Mesenchymal stem cell (in vitro differentiated cells and primary cell): Measurements from ENCODE around the gene FIBCD1.

Experiments used
- DNase-seq: peaks from one replicate; pipeline ENCODE4 v3.0.0-alpha.2; 2013
- H2AFZ ChIP-seq: one replicate; pipeline ENCODE4 v1.6.1; 2013; ENCODE audit warnings: low read depth, mild to moderate bottlenecking, control low read depth, inconsistent platforms, low read length, moderate library complexity
- H2AK5ac ChIP-seq: 2 replicates; pipeline ENCODE4 v1.6.1; 2013; ENCODE audit warnings: low read length, moderate library complexity, mild to moderate bottlenecking, inconsistent platforms; ENCODE audit not compliant: severe bottlenecking
- H2BK120ac ChIP-seq: one replicate; pipeline ENCODE4 v1.6.1; 2013; ENCODE audit warnings: low read depth, mild to moderate bottlenecking, inconsistent platforms, low read length, moderate library complexity
- H2BK12ac ChIP-seq, 2 experiments: one replicate each; pipeline ENCODE4 v1.6.1; 2013; ENCODE audit warnings: inconsistent platforms in 2 of 2, low read length in 2 of 2, mild to moderate bottlenecking in 2 of 2, moderate library complexity in 2 of 2, control low read depth in 1 of 2
- H2BK15ac ChIP-seq: one replicate; pipeline ENCODE4 v1.6.1; 2013; ENCODE audit warnings: mild to moderate bottlenecking, low read depth, inconsistent platforms; ENCODE audit not compliant: poor library complexity, severe bottlenecking
- H2BK5ac ChIP-seq: 2 replicates; pipeline ENCODE4 v1.6.1; 2013; ENCODE audit warnings: low read depth, mild to moderate bottlenecking, low read length, control low read depth, inconsistent platforms; ENCODE audit not compliant: poor library complexity, severe bottlenecking
- H3K14ac ChIP-seq, 2 experiments: one replicate each; pipeline ENCODE4 v1.6.1; 2013; ENCODE audit warnings: inconsistent platforms in 2 of 2, low read length in 2 of 2, control low read depth in 1 of 2, mild to moderate bottlenecking in 1 of 2, moderate library complexity in 1 of 2
- H3K18ac ChIP-seq, 2 experiments: one replicate each; pipeline ENCODE4 v1.6.1; 2013; ENCODE audit warnings: inconsistent platforms in 2 of 2, low read length in 2 of 2, control low read depth in 1 of 2, low read depth in 1 of 2, mild to moderate bottlenecking in 1 of 2
- H3K23ac ChIP-seq, 2 experiments: one replicate each; pipeline ENCODE4 v1.6.1; 2013; ENCODE audit warnings: inconsistent platforms in 2 of 2, low read length in 2 of 2, mild to moderate bottlenecking in 2 of 2, moderate library complexity in 2 of 2, control low read depth in 1 of 2
- H3K27ac ChIP-seq: 2 replicates; pipeline ENCODE4 v1.5.1; 2013; ENCODE audit warnings: mild to moderate bottlenecking, moderate library complexity, low read length, control low read depth, inconsistent platforms; ENCODE audit not compliant: poor library complexity, severe bottlenecking
- H3K27me3 ChIP-seq, 2 experiments: 2 replicates each; pipeline versions ENCODE4 v1.6.1 to v1.7.0; 2013; ENCODE audit warnings: low read length in 2 of 2, mild to moderate bottlenecking in 2 of 2, moderate library complexity in 2 of 2, control low read depth in 1 of 2, inconsistent platforms in 1 of 2; ENCODE audit not compliant: control insufficient read depth in 1 of 2, insufficient read depth in 1 of 2
- H3K36me3 ChIP-seq, 2 experiments: 2 replicates each; pipeline versions ENCODE4 v1.6.1 to v1.7.0; 2013; ENCODE audit warnings: low read length in 2 of 2, control low read depth in 1 of 2, inconsistent platforms in 1 of 2, low read depth in 1 of 2, mild to moderate bottlenecking in 1 of 2; ENCODE audit not compliant: insufficient read depth in 2 of 2, control insufficient read depth in 1 of 2
- H3K4ac ChIP-seq, 2 experiments: one replicate each; pipeline ENCODE4 v1.6.1; 2013; ENCODE audit warnings: inconsistent platforms in 2 of 2, low read length in 2 of 2, mild to moderate bottlenecking in 2 of 2, moderate library complexity in 2 of 2, control low read depth in 1 of 2, low read depth in 1 of 2
- H3K4me1 ChIP-seq: 2 replicates; pipeline ENCODE4 v1.6.1; 2013; ENCODE audit warnings: low read depth, low read length, control low read depth; ENCODE audit not compliant: control insufficient read depth, insufficient read depth
- H3K4me2 ChIP-seq: 2 replicates; pipeline ENCODE4 v1.6.1; 2013; ENCODE audit warnings: low read length, mild to moderate bottlenecking, inconsistent platforms; ENCODE audit not compliant: poor library complexity, severe bottlenecking
- H3K4me3 ChIP-seq, 2 experiments: 2 replicates each; pipeline versions ENCODE4 v1.5.1 to v1.7.0; 2013; ENCODE audit warnings: low read length in 2 of 2, mild to moderate bottlenecking in 2 of 2, control low read depth in 1 of 2, low read depth in 1 of 2; ENCODE audit not compliant: insufficient read depth in 1 of 2
- H3K79me1 ChIP-seq: replicated peaks from 2 replicates; pipeline ENCODE4 v1.6.1; 2013; ENCODE audit warnings: mild to moderate bottlenecking, control low read depth, low read length, inconsistent platforms; ENCODE audit not compliant: poor library complexity, severe bottlenecking
- H3K9ac ChIP-seq: 2 replicates; pipeline ENCODE4 v1.7.0; 2013; ENCODE audit warnings: mild to moderate bottlenecking, low read length, moderate library complexity
- H3K9me3 ChIP-seq: 2 replicates; pipeline ENCODE4 v1.7.0; 2013; ENCODE audit warnings: mild to moderate bottlenecking, low read length; ENCODE audit not compliant: control insufficient read depth
- H4K8ac ChIP-seq: one replicate; pipeline ENCODE4 v1.6.1; 2013; ENCODE audit warnings: inconsistent platforms, mild to moderate bottlenecking, low read length, moderate library complexity
- H4K91ac ChIP-seq: one replicate; pipeline ENCODE4 v1.6.1; 2013; ENCODE audit warnings: mild to moderate bottlenecking, low read length, inconsistent platforms
- WGBS: methylation state at CpG from one replicate; pipeline ENCODE4 v1.1.7; 2013; ENCODE audit warnings: mixed read lengths; 5-methylcytosine and 5-hydroxymethylcytosine counted together

FIBCD1 gene

GRCh38 chr9:130914417-130915095 is 24.5 kb downstream of the FIBCD1 start:
- H3K4me2 ChIP-seq = no peak overlapping the region
- peaks cover 20 to 36% of the 10 kb centered on the region in 2 experiments for H3K27me3 ChIP-seq
- H3K4me3 ChIP-seq = no peak overlapping the region
- no peak overlapping the region for H3K14ac ChIP-seq
- H3K79me1 ChIP-seq = no peaks in the 10 kb centered on the region
- no peak overlapping the region for H4K91ac ChIP-seq
- H3K4ac ChIP-seq = no peak overlapping the region
- no peak overlapping the region for H4K8ac ChIP-seq
- H2BK120ac ChIP-seq = no peak overlapping the region
- H2BK5ac ChIP-seq = no peak overlapping the region
- no peaks in the 10 kb centered on the region for H3K9me3 ChIP-seq
- H3K18ac ChIP-seq = no peak overlapping the region
- H3K4me1 ChIP-seq = peaks cover 1% of the 10 kb centered on the region
- WGBS = 81% methylated on average over 24 of the region's 24 CpGs
- H3K27ac ChIP-seq = no peak overlapping the region
- no peak overlapping the region for H2AFZ ChIP-seq
- no peak overlapping the region for H2BK12ac ChIP-seq
- no peak overlapping the region for H2AK5ac ChIP-seq
- H3K23ac ChIP-seq = no peak overlapping the region
- no peak for DNase-seq
- H3K36me3 ChIP-seq = no peaks in the 10 kb centered on the region
- no peak overlapping the region for H3K9ac ChIP-seq
- no peak overlapping the region for H2BK15ac ChIP-seq

DNA sequence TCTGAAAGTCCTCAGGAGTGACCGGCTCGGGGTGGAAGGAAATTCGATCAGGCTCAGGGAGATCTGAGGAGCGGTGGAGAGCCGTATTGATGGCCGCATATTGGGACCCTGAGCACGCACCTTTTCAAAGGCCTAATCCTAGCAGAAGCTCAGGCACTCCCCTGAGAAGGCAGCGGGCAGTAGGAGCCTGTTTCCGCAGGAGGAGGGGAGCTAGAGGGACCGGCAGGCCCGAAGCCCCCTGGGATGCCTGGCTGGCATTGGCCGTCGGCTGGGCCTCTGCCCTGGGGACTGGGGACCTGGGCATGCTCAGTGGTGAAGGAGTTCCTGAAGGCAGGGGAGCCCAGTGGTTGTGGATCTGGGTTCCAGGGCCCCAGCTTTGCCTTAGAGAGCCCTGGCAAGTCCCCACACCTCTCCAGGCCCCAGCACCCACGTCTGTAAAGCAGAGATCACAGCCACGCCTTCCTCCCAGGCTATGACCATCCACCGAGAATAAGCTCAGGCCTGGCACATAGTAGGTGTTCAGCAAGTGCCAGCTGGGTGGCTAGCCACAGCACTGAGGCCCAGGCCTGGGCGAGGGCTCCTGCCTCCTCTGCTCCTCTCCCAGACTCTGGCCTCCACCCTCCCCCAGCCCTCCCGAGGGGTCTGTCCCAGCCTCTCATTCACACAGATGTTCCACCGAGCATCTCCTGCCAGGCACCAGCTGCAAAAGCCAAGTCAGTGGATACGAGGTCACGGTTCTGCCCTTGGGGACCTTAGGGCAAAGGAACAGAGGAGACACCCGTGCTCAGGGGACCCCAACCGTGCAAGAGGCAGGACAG is 25.2 kb downstream of the FIBCD1 start:
- Histone ChIP-seq H3K36me3 (no peaks in the 10 kb centered on the region), H3K18ac (no peak overlapping the region), H4K91ac (no peak overlapping the region), H3K9ac (peak overlapping the region; percentile 68), H2AK5ac (no peak overlapping the region), H2AFZ (no peak overlapping the region), H3K9me3 (no peaks in the 10 kb centered on the region), H3K27ac (no peak overlapping the region), H4K8ac (no peak overlapping the region), H3K27me3 (peaks cover 14 to 29% of the 10 kb centered on the region in 2 experiments), H2BK5ac (no peak overlapping the region), H3K4ac (no peak overlapping the region), H2BK12ac (no peak overlapping the region), H3K4me2 (no peak overlapping the region), H3K79me1 (no peaks in the 10 kb centered on the region), H3K23ac (no peak overlapping the region), H3K4me1 (peaks cover 1% of the 10 kb centered on the region), H3K14ac (no peak overlapping the region), H2BK15ac (no peak overlapping the region), H3K4me3 (peak overlapping the region in 1 of 2 experiments; percentile 57), H2BK120ac (no peak overlapping the region)
- DNase-seq = no peak
- WGBS = 69% methylated on average over 23 of the region's 23 CpGs

DNA sequence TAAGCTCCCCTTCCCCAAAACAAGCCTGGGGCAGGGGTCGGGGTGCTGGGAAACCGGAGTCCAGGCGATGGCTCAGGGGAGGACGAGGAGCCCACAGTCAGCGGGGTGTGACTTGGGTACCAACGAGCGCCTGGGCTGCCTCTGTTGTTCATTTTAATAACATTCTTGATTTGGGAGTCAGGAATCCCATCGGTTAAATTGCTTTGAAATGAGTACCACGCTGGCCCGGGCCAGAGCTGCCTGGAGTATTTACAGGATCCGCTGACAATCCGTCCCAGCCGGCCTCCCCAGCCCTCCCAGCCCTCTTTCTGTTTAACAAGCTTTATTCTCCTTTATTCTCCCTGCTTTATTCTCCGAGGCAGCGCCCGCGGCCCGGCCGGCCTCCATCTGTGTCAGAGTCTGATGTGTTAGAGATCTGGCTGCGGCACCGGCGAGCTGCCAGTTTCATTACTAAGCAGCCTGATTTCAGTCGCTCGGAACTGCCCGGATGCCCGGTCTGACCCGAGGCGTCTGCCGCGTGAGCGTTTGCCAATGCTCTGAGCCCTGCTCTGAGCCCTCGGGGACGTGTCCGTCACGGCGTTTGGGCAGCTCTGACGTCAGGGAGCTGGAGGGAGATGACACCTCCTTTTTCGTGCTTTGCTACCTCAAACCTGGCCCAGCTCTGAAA is 26.0 kb downstream of the FIBCD1 start:
- Histone ChIP-seq H2BK12ac (no peak overlapping the region), H3K27me3 (peaks cover 9 to 21% of the 10 kb centered on the region in 2 experiments), H2BK120ac (no peak overlapping the region), H3K4me3 (peak overlapping the region in 1 of 2 experiments; percentile 57), H3K36me3 (no peaks in the 10 kb centered on the region), H3K9me3 (no peaks in the 10 kb centered on the region), H3K4me1 (peaks cover 1% of the 10 kb centered on the region), H3K79me1 (no peaks in the 10 kb centered on the region), H3K18ac (no peak overlapping the region), H4K8ac (no peak overlapping the region), H2BK5ac (no peak overlapping the region), H2AFZ (no peak overlapping the region), H3K9ac (peak overlapping the region; percentile 68), H3K23ac (no peak overlapping the region), H4K91ac (no peak overlapping the region), H2BK15ac (no peak overlapping the region), H3K4me2 (no peak overlapping the region), H2AK5ac (no peak overlapping the region), H3K14ac (no peak overlapping the region), H3K27ac (no peak overlapping the region), H3K4ac (no peak overlapping the region)
- no peak for DNase-seq
- WGBS = 90% methylated on average over 35 of the region's 38 CpGs
